ENCODE results near the gene RHOBTB3. TPM values are rescaled to one million over a fixed set of nuclear protein-coding genes. Genes with fewer than 3 reads are reported as not detected.

Gene RHOBTB3
- total and polyA plus RNA-seq, 4 donors = 10.5 to 59.8 (median 39.8) TPM

DNA sequence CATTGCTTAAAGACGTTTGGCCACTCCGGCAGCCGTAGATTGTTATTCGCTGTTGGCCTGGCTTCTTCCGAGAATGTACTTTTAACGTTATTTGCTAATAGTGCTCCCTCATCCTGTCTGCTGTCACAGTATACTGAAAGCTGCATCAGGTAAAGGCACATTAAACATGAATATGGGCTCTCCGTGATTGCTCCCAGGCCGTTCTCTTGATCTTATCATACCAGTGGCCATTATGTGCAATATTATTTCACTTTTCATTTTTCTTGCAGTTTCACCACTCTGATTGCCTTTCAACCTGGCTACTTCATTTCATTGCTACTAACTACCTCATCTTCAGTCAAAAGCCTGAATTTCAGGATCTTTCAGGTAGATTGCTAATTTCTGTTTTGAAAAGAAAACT lies 57.4 kb downstream of the RHOBTB3 start:
- TF ChIP-seq GABPA (IDR thresholded peaks at IDR 0.05 in 1 of 2, conservative IDR thresholded peaks at IDR 0.05 in 1 of 2) (no peak), RXRA (IDR thresholded peaks at IDR 0.05) (no peak), HNF4G (IDR thresholded peaks at IDR 0.05) (no peak), RAD21 (IDR thresholded peaks at IDR 0.05) (no peak), FOXA1 (IDR thresholded peaks at IDR 0.05) (no peak), YY1 (IDR thresholded peaks at IDR 0.05) (no peak), TAF1 (conservative IDR thresholded peaks at IDR 0.05) (no peak), EGR1 (IDR thresholded peaks at IDR 0.05; ENCODE audit: low read depth in 2 of 2) (no peak), HNF4A (conservative IDR thresholded peaks at IDR 0.05) (no peak), FOXA2 (IDR thresholded peaks at IDR 0.05) (no peak), SP1 (IDR thresholded peaks at IDR 0.05) (no peak), NR2F2 (IDR thresholded peaks at IDR 0.05) (no peak), JUND (IDR thresholded peaks at IDR 0.05) (no peak)
- TF ChIP-seq, protein P1, sequence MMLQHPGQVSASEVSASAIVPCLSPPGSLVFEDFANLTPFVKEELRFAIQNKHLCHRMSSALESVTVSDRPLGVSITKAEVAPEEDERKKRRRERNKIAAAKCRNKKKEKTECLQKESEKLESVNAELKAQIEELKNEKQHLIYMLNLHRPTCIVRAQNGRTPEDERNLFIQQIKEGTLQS (IDR thresholded peaks at IDR 0.05) = no peak
- TF ChIP-seq, protein P2, sequence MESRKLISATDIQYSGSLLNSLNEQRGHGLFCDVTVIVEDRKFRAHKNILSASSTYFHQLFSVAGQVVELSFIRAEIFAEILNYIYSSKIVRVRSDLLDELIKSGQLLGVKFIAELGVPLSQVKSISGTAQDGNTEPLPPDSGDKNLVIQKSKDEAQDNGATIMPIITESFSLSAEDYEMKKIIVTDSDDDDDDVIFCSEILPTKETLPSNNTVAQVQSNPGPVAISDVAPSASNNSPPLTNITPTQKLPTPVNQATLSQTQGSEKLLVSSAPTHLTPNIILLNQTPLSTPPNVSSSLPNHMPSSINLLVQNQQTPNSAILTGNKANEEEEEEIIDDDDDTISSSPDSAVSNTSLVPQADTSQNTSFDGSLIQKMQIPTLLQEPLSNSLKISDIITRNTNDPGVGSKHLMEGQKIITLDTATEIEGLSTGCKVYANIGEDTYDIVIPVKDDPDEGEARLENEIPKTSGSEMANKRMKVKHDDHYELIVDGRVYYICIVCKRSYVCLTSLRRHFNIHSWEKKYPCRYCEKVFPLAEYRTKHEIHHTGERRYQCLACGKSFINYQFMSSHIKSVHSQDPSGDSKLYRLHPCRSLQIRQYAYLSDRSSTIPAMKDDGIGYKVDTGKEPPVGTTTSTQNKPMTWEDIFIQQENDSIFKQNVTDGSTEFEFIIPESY (IDR thresholded peaks at IDR 0.05) = no peak
- TF ChIP-seq, protein P3, sequence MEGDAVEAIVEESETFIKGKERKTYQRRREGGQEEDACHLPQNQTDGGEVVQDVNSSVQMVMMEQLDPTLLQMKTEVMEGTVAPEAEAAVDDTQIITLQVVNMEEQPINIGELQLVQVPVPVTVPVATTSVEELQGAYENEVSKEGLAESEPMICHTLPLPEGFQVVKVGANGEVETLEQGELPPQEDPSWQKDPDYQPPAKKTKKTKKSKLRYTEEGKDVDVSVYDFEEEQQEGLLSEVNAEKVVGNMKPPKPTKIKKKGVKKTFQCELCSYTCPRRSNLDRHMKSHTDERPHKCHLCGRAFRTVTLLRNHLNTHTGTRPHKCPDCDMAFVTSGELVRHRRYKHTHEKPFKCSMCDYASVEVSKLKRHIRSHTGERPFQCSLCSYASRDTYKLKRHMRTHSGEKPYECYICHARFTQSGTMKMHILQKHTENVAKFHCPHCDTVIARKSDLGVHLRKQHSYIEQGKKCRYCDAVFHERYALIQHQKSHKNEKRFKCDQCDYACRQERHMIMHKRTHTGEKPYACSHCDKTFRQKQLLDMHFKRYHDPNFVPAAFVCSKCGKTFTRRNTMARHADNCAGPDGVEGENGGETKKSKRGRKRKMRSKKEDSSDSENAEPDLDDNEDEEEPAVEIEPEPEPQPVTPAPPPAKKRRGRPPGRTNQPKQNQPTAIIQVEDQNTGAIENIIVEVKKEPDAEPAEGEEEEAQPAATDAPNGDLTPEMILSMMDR (IDR thresholded peaks at IDR 0.05; ENCODE audit: low read depth, low read length, missing input control) = no peak
- TF ChIP-seq, protein P4, sequence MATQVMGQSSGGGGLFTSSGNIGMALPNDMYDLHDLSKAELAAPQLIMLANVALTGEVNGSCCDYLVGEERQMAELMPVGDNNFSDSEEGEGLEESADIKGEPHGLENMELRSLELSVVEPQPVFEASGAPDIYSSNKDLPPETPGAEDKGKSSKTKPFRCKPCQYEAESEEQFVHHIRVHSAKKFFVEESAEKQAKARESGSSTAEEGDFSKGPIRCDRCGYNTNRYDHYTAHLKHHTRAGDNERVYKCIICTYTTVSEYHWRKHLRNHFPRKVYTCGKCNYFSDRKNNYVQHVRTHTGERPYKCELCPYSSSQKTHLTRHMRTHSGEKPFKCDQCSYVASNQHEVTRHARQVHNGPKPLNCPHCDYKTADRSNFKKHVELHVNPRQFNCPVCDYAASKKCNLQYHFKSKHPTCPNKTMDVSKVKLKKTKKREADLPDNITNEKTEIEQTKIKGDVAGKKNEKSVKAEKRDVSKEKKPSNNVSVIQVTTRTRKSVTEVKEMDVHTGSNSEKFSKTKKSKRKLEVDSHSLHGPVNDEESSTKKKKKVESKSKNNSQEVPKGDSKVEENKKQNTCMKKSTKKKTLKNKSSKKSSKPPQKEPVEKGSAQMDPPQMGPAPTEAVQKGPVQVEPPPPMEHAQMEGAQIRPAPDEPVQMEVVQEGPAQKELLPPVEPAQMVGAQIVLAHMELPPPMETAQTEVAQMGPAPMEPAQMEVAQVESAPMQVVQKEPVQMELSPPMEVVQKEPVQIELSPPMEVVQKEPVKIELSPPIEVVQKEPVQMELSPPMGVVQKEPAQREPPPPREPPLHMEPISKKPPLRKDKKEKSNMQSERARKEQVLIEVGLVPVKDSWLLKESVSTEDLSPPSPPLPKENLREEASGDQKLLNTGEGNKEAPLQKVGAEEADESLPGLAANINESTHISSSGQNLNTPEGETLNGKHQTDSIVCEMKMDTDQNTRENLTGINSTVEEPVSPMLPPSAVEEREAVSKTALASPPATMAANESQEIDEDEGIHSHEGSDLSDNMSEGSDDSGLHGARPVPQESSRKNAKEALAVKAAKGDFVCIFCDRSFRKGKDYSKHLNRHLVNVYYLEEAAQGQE (IDR thresholded peaks at IDR 0.05) = no peak
- Histone ChIP-seq H3K36me3 (ENCODE audit: control insufficient read depth in 4 of 4, insufficient read depth in 3 of 4, low read depth in 1 of 4, low read length in 3 of 4) (peaks cover 2 to 8% (median 5%) of the 10 kb centered on the region in 4 donors), H3K27me3 (ENCODE audit: control insufficient read depth in 4 of 4, insufficient read depth in 4 of 4, low read length in 3 of 4) (no peaks in the 10 kb centered on the region), H3K9me3 (ENCODE audit: control insufficient read depth in 4 of 4, low read length in 3 of 4) (no peaks in the 10 kb centered on the region), H3K4me1 (ENCODE audit: control insufficient read depth in 4 of 4, insufficient read depth in 4 of 4, low read length in 3 of 4) (peaks cover 2 to 24% (median 13%) of the 10 kb centered on the region in 4 donors), H3K4me3 (ENCODE audit: low read depth in 1 of 3, low read length in 3 of 3) (no peak overlapping the region), H3K9ac (ENCODE audit: low read depth in 1 of 2, low read length in 2 of 2) (no peak overlapping the region), H3K27ac (ENCODE audit: low read depth in 1 of 2, low read length in 2 of 2) (no peak overlapping the region)
- no peak for DNase-seq (ENCODE audit: low spot score)
- 96% methylated on average over 8 of the region's 8 CpGs for WGBS

DNA sequence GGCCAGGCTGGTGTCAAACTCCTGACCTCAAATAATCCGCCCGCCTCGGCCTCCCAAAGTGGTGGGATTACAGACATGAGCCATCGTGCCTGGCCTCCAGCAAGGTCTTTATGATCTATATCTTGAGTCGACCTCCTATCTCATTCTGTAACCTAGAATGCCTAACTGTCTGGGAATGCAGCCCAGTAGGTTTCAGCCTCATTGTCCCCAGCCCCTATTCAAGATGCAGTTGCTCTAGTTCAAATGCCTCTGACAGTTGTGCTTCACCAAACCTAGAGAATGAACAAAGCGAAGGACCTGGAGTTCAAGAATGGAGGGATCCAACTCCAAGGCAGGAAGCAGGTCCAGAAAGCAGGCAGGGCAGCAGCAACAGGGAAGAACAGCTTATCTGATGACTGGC lies 60.6 kb downstream of the RHOBTB3 start:
- 94% methylated on average over 6 of the region's 6 CpGs for WGBS

More for the DNA sequence above, 60.6 kb downstream of the RHOBTB3 start:
- Histone ChIP-seq H3K36me3 (ENCODE audit: control insufficient read depth in 4 of 4, insufficient read depth in 3 of 4, low read depth in 1 of 4, low read length in 3 of 4) (peaks cover 2 to 15% (median 6%) of the 10 kb centered on the region in 4 donors), H3K27me3 (ENCODE audit: control insufficient read depth in 4 of 4, insufficient read depth in 4 of 4, low read length in 3 of 4) (no peaks in the 10 kb centered on the region), H3K27ac (ENCODE audit: low read depth in 1 of 2, low read length in 2 of 2) (no peak overlapping the region), H3K4me1 (ENCODE audit: control insufficient read depth in 4 of 4, insufficient read depth in 4 of 4, low read length in 3 of 4) (peaks cover 0 to 8% (median 2%) of the 10 kb centered on the region in 4 donors), H3K9ac (ENCODE audit: low read depth in 1 of 2, low read length in 2 of 2) (no peak overlapping the region), H3K4me3 (ENCODE audit: low read depth in 1 of 3, low read length in 3 of 3) (no peak overlapping the region), H3K9me3 (ENCODE audit: control insufficient read depth in 4 of 4, low read length in 3 of 4) (no peaks in the 10 kb centered on the region)
- TF ChIP-seq, protein P4 (IDR thresholded peaks at IDR 0.05) = no peak
- TF ChIP-seq RAD21 (IDR thresholded peaks at IDR 0.05) = no peak
- TF ChIP-seq RXRA (IDR thresholded peaks at IDR 0.05) = no peak
- TF ChIP-seq JUND (IDR thresholded peaks at IDR 0.05) = no peak
- TF ChIP-seq NR2F2 (IDR thresholded peaks at IDR 0.05) = no peak
- TF ChIP-seq FOXA2 (IDR thresholded peaks at IDR 0.05) = no peak
- no peak for TF ChIP-seq YY1 (IDR thresholded peaks at IDR 0.05)
- no peak for TF ChIP-seq FOXA1 (IDR thresholded peaks at IDR 0.05)
- TF ChIP-seq, protein P1 (IDR thresholded peaks at IDR 0.05) = no peak
- TF ChIP-seq TAF1 (conservative IDR thresholded peaks at IDR 0.05) = no peak
- TF ChIP-seq, protein P2 (IDR thresholded peaks at IDR 0.05) = no peak
- no peak for DNase-seq (ENCODE audit: low spot score)
